Effector memory CD4-positive, alpha-beta T cell (primary cell): ENCODE measurements around the gene PXN.
A peak's percentile ranks its signal among the peaks of the same experiment; 100 is the strongest.

Experiments
- DNase-seq, 3 donors: peaks; one replicate each; pipeline ENCODE4 v3.0.0-alpha.2; 2020
- H3K27ac ChIP-seq: 2 replicates; pipeline ENCODE4 v1.7.0; 2013; ENCODE audit warnings: mild to moderate bottlenecking, low read length, moderate library complexity; ENCODE audit not compliant: insufficient read depth, poor library complexity, severe bottlenecking
- H3K27me3 ChIP-seq: replicated peaks from 2 replicates; pipeline ENCODE4 v1.7.0; 2013; ENCODE audit warnings: mild to moderate bottlenecking, low read length; ENCODE audit not compliant: insufficient read depth, control insufficient read depth, poor library complexity, severe bottlenecking
- H3K36me3 ChIP-seq: 2 replicates; pipeline ENCODE4 v1.7.0; 2013; ENCODE audit warnings: mild to moderate bottlenecking, low read length, moderate library complexity; ENCODE audit not compliant: control insufficient read depth, insufficient read depth
- H3K4me1 ChIP-seq: 2 replicates; pipeline ENCODE4 v1.7.0; 2013; ENCODE audit warnings: low read length, mild to moderate bottlenecking; ENCODE audit not compliant: control insufficient read depth, insufficient read depth, poor library complexity, severe bottlenecking
- H3K4me3 ChIP-seq: 2 replicates; pipeline ENCODE4 v1.7.0; 2013; ENCODE audit warnings: low read length, low read depth, mild to moderate bottlenecking; ENCODE audit not compliant: insufficient read depth, poor library complexity, severe bottlenecking
- H3K9me3 ChIP-seq: 2 replicates; pipeline ENCODE4 v1.7.0; 2013; ENCODE audit warnings: mild to moderate bottlenecking, low read length, moderate library complexity; ENCODE audit not compliant: control insufficient read depth

Gene PXN

GRCh38 chr12:120225200-120225558 is 40.4 kb downstream of the PXN start:
- no peak for DNase-seq
- peaks cover 35% of the 10 kb centered on the region for H3K4me1 ChIP-seq
- peaks cover 53% of the 10 kb centered on the region for H3K36me3 ChIP-seq
- no peaks in the 10 kb centered on the region for H3K9me3 ChIP-seq
- no peaks in the 10 kb centered on the region for H3K27me3 ChIP-seq
- no peak overlapping the region for H3K4me3 ChIP-seq
- peak overlapping the region; percentile 32 for H3K27ac ChIP-seq

- Histone ChIP-seq H3K4me3 (no peak overlapping the region), H3K27me3 (no peaks in the 10 kb centered on the region), H3K9me3 (no peaks in the 10 kb centered on the region), H3K27ac (no peak overlapping the region), H3K4me1 (peaks cover 29% of the 10 kb centered on the region), H3K36me3 (peaks cover 60% of the 10 kb centered on the region)
- no peak for DNase-seq
Measured at GRCh38 chr12:120224304-120225199, 41.0 kb downstream of the PXN start.

GRCh38 chr12:120223458-120224303 is 41.8 kb downstream of the PXN start:
- H3K36me3 ChIP-seq: peaks cover 68% of the 10 kb centered on the region
- H3K4me3 ChIP-seq: no peak overlapping the region
- no peak for DNase-seq
- H3K9me3 ChIP-seq: no peaks in the 10 kb centered on the region
- H3K4me1 ChIP-seq: peaks cover 20% of the 10 kb centered on the region
- H3K27ac ChIP-seq: no peak overlapping the region
- H3K27me3 ChIP-seq: no peaks in the 10 kb centered on the region

GRCh38 chr12:120222288-120222832 is 43.2 kb downstream of the PXN start:
- Histone ChIP-seq H3K27ac (no peak overlapping the region), H3K4me3 (no peak overlapping the region), H3K36me3 (peaks cover 77% of the 10 kb centered on the region)

GRCh38 chr12:120221576-120221900 is 44.0 kb downstream of the PXN start:
- Histone ChIP-seq H3K27ac (no peak overlapping the region), H3K27me3 (no peaks in the 10 kb centered on the region), H3K4me1 (peaks cover 10% of the 10 kb centered on the region), H3K4me3 (no peak overlapping the region), H3K36me3 (peaks cover 74% of the 10 kb centered on the region), H3K9me3 (no peaks in the 10 kb centered on the region)
- DNase-seq: no peak

More at GRCh38 chr12:120222288-120222832, 43.2 kb downstream of the PXN start:
- no peak for DNase-seq
- H3K4me1 ChIP-seq: peaks cover 12% of the 10 kb centered on the region
- H3K27me3 ChIP-seq: no peaks in the 10 kb centered on the region
- H3K9me3 ChIP-seq: no peaks in the 10 kb centered on the region

- H3K4me1 ChIP-seq: peaks cover 5% of the 10 kb centered on the region
Measured at GRCh38 chr12:120220838-120221575, 44.5 kb downstream of the PXN start.

GRCh38 chr12:120218680-120219606 is 46.6 kb downstream of the PXN start:
- H3K36me3 ChIP-seq: peaks cover 85% of the 10 kb centered on the region
- DNase-seq: no peak
- H3K27me3 ChIP-seq: no peaks in the 10 kb centered on the region
- no peaks in the 10 kb centered on the region for H3K9me3 ChIP-seq
- H3K4me3 ChIP-seq: no peak overlapping the region
- H3K27ac ChIP-seq: no peak overlapping the region
- H3K4me1 ChIP-seq: no peaks in the 10 kb centered on the region

More at GRCh38 chr12:120220838-120221575, 44.5 kb downstream of the PXN start:
- Histone ChIP-seq H3K4me3 (no peak overlapping the region), H3K36me3 (peaks cover 76% of the 10 kb centered on the region), H3K9me3 (no peaks in the 10 kb centered on the region), H3K27ac (no peak overlapping the region), H3K27me3 (no peaks in the 10 kb centered on the region)
- no peak for DNase-seq

GRCh38 chr12:120216742-120217605 is 48.6 kb downstream of the PXN start:
- no peak for DNase-seq
- Histone ChIP-seq H3K4me3 (no peak overlapping the region), H3K4me1 (no peaks in the 10 kb centered on the region), H3K27me3 (no peaks in the 10 kb centered on the region), H3K9me3 (no peaks in the 10 kb centered on the region), H3K36me3 (peaks cover 85% of the 10 kb centered on the region), H3K27ac (no peak overlapping the region)
